ENCODE results near the gene WDR48.

The WDR48 gene

GRCh38 chr3:39130693-39131265 lies 79.0 kb downstream of the WDR48 start:
- Mint-ChIP-seq H3K27me3 (ENCODE audit: low read depth) (no peaks in the 10 kb centered on the region), H3K4me3 (no peak overlapping the region), H3K9me3 (no peaks in the 10 kb centered on the region), H3K36me3 (ENCODE audit: low read depth) (peaks cover 5% of the 10 kb centered on the region), H3K27ac (no peak overlapping the region), H3K4me1 (ENCODE audit: low read depth) (peaks cover 30% of the 10 kb centered on the region)

- H3K9me3 Mint-ChIP-seq = no peaks in the 10 kb centered on the region
- H3K27ac Mint-ChIP-seq = no peak overlapping the region
- H3K27me3 Mint-ChIP-seq (ENCODE audit: low read depth) = no peaks in the 10 kb centered on the region
- H3K4me3 Mint-ChIP-seq = no peak overlapping the region
- peaks cover 22% of the 10 kb centered on the region for H3K4me1 Mint-ChIP-seq (ENCODE audit: low read depth)
- peaks cover 5% of the 10 kb centered on the region for H3K36me3 Mint-ChIP-seq (ENCODE audit: low read depth)
These were observed 80.6 kb downstream of the WDR48 start for GRCh38 chr3:39132096-39133092.

- Mint-ChIP-seq H3K4me3 (no peak overlapping the region), H3K27ac (no peak overlapping the region)
These were observed 81.3 kb downstream of the WDR48 start for GRCh38 chr3:39133093-39133490.

GRCh38 chr3:39133822-39134221 lies 82.0 kb downstream of the WDR48 start:
- peaks cover 5% of the 10 kb centered on the region for H3K36me3 Mint-ChIP-seq (ENCODE audit: low read depth)
- no peaks in the 10 kb centered on the region for H3K9me3 Mint-ChIP-seq
- H3K4me3 Mint-ChIP-seq = no peak overlapping the region
- H3K27ac Mint-ChIP-seq = no peak overlapping the region
- no peaks in the 10 kb centered on the region for H3K27me3 Mint-ChIP-seq (ENCODE audit: low read depth)
- H3K4me1 Mint-ChIP-seq (ENCODE audit: low read depth) = peaks cover 18% of the 10 kb centered on the region

More at GRCh38 chr3:39133093-39133490, 81.3 kb downstream of the WDR48 start:
- Mint-ChIP-seq H3K36me3 (ENCODE audit: low read depth) (peaks cover 5% of the 10 kb centered on the region), H3K27me3 (ENCODE audit: low read depth) (no peaks in the 10 kb centered on the region), H3K4me1 (ENCODE audit: low read depth) (peaks cover 18% of the 10 kb centered on the region), H3K9me3 (no peaks in the 10 kb centered on the region)

GRCh38 chr3:39134305-39134704 lies 82.5 kb downstream of the WDR48 start:
- H3K36me3 Mint-ChIP-seq (ENCODE audit: low read depth) = peaks cover 6% of the 10 kb centered on the region
- H3K4me3 Mint-ChIP-seq = no peak overlapping the region
- peaks cover 18% of the 10 kb centered on the region for H3K4me1 Mint-ChIP-seq (ENCODE audit: low read depth)
- H3K27ac Mint-ChIP-seq = no peak overlapping the region
- H3K9me3 Mint-ChIP-seq = no peaks in the 10 kb centered on the region
- H3K27me3 Mint-ChIP-seq (ENCODE audit: low read depth) = no peaks in the 10 kb centered on the region

GRCh38 chr3:39135170-39135805 lies 83.5 kb downstream of the WDR48 start:
- no peak overlapping the region for H3K27ac Mint-ChIP-seq
- peaks cover 10% of the 10 kb centered on the region for H3K36me3 Mint-ChIP-seq (ENCODE audit: low read depth)
- H3K4me1 Mint-ChIP-seq (ENCODE audit: low read depth) = peaks cover 15% of the 10 kb centered on the region
- H3K4me3 Mint-ChIP-seq = no peak overlapping the region
- no peaks in the 10 kb centered on the region for H3K27me3 Mint-ChIP-seq (ENCODE audit: low read depth)
- H3K9me3 Mint-ChIP-seq = no peaks in the 10 kb centered on the region

- Mint-ChIP-seq H3K27ac (no peak overlapping the region), H3K9me3 (no peaks in the 10 kb centered on the region), H3K27me3 (ENCODE audit: low read depth) (no peaks in the 10 kb centered on the region), H3K4me3 (no peak overlapping the region), H3K36me3 (ENCODE audit: low read depth) (peaks cover 20% of the 10 kb centered on the region), H3K4me1 (ENCODE audit: low read depth) (peaks cover 10% of the 10 kb centered on the region)
These were observed 85.0 kb downstream of the WDR48 start for GRCh38 chr3:39136533-39137434.

GRCh38 chr3:39137435-39137936 lies 85.7 kb downstream of the WDR48 start:
- Mint-ChIP-seq H3K4me1 (ENCODE audit: low read depth) (peaks cover 10% of the 10 kb centered on the region), H3K27me3 (ENCODE audit: low read depth) (no peaks in the 10 kb centered on the region), H3K9me3 (no peaks in the 10 kb centered on the region), H3K36me3 (ENCODE audit: low read depth) (peaks cover 24% of the 10 kb centered on the region), H3K27ac (no peak overlapping the region), H3K4me3 (no peak overlapping the region)

- Mint-ChIP-seq H3K27ac (no peak overlapping the region), H3K4me1 (ENCODE audit: low read depth) (peaks cover 14% of the 10 kb centered on the region), H3K27me3 (ENCODE audit: low read depth) (no peaks in the 10 kb centered on the region), H3K36me3 (ENCODE audit: low read depth) (peaks cover 28% of the 10 kb centered on the region), H3K4me3 (no peak overlapping the region), H3K9me3 (no peaks in the 10 kb centered on the region)
These were observed 86.4 kb downstream of the WDR48 start for GRCh38 chr3:39137991-39138803.

GRCh38 chr3:39138804-39139415 lies 87.1 kb downstream of the WDR48 start:
- H3K36me3 Mint-ChIP-seq (ENCODE audit: low read depth) = peaks cover 31% of the 10 kb centered on the region
- H3K27ac Mint-ChIP-seq = no peak overlapping the region
- H3K9me3 Mint-ChIP-seq = no peaks in the 10 kb centered on the region
- peaks cover 12% of the 10 kb centered on the region for H3K4me1 Mint-ChIP-seq (ENCODE audit: low read depth)
- no peaks in the 10 kb centered on the region for H3K27me3 Mint-ChIP-seq (ENCODE audit: low read depth)
- no peak overlapping the region for H3K4me3 Mint-ChIP-seq

- Mint-ChIP-seq H3K9me3 (no peaks in the 10 kb centered on the region), H3K4me3 (no peak overlapping the region), H3K4me1 (ENCODE audit: low read depth) (peaks cover 12% of the 10 kb centered on the region), H3K27ac (no peak overlapping the region), H3K27me3 (ENCODE audit: low read depth) (no peaks in the 10 kb centered on the region), H3K36me3 (ENCODE audit: low read depth) (peaks cover 36% of the 10 kb centered on the region)
These were observed 87.6 kb downstream of the WDR48 start for GRCh38 chr3:39139442-39139841.

GRCh38 chr3:39140341-39140971 lies 88.6 kb downstream of the WDR48 start:
- Mint-ChIP-seq H3K9me3 (no peaks in the 10 kb centered on the region), H3K36me3 (ENCODE audit: low read depth) (peaks cover 42% of the 10 kb centered on the region), H3K27me3 (ENCODE audit: low read depth) (no peaks in the 10 kb centered on the region), H3K27ac (no peak overlapping the region), H3K4me1 (ENCODE audit: low read depth) (peaks cover 12% of the 10 kb centered on the region), H3K4me3 (no peak overlapping the region)
